GM12801 (cell line): Measurements from ENCODE around the gene LTBP1.

Source experiments
- TF ChIP-seq, protein P1 (sequence below): IDR thresholded peaks from one replicate; pipeline ENCODE4 v1.5.1; 2011; ENCODE audit warnings: control low read depth; ENCODE audit not compliant: insufficient read length; ENCODE audit errors: extremely low read depth

LTBP1 gene

DNA sequence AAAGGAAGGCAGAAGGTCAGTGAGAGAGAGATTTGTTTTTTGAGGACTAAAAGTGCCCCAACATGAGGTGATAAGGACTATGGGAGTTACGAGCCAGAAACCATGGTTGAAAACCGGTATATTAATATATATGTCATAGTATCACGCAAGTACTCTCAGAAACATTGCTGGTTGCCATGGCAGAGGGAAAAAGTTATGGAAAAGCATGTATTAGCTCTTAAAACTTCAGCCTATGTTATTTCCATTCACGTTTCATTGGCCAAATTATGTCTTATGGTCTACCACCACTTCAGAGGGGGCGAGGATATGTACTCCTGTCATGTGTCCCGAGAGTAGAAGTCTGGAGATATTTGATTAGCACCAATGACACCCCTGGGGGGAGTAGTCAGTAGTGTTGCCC, 125.9 kb downstream of the LTBP1 start:
- TF ChIP-seq, protein P1, sequence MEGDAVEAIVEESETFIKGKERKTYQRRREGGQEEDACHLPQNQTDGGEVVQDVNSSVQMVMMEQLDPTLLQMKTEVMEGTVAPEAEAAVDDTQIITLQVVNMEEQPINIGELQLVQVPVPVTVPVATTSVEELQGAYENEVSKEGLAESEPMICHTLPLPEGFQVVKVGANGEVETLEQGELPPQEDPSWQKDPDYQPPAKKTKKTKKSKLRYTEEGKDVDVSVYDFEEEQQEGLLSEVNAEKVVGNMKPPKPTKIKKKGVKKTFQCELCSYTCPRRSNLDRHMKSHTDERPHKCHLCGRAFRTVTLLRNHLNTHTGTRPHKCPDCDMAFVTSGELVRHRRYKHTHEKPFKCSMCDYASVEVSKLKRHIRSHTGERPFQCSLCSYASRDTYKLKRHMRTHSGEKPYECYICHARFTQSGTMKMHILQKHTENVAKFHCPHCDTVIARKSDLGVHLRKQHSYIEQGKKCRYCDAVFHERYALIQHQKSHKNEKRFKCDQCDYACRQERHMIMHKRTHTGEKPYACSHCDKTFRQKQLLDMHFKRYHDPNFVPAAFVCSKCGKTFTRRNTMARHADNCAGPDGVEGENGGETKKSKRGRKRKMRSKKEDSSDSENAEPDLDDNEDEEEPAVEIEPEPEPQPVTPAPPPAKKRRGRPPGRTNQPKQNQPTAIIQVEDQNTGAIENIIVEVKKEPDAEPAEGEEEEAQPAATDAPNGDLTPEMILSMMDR, result no peak

GRCh38 chr2:33073018-33073417, 126.3 kb downstream of the LTBP1 start:
- TF ChIP-seq, protein P1, result no peak

DNA sequence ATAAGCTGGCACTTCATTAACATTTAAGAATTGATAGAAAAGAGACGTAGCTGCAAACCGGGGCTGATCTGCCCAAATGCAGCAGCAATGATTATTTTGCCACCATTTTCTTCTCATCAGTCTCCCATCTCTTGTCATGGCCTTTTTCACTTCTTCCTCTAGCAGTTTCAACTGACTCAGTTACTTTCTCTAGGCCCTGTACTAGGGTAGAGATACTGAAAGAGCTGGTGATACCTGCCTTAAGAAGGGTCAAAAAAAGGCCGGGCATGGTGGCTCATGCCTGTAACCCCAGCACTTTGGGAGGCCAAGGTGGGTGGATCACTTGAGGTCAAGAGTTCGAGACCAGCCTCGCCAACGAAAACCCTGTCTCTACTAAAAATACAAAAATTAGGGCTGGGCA, 127.4 kb downstream of the LTBP1 start:
- TF ChIP-seq, protein P1, result no peak

DNA sequence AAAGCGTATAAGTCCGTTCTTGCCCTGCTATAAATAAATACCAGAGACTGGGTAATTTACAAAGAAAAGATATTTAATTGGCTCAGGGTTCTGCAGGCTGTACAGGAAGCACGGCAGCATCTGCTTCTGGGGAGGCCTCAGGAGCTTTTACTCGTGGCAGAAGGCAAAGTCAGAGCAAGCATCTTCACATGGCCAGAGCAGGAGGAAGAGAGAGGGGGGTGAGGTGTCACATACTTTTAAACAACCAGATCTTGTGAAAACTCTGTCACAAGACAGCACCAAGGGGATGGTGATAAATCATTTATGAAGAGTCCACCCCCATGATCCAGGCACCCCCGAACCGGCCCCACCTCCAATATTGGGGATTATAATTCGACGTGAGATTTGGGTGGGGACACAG, 130.6 kb downstream of the LTBP1 start:
- TF ChIP-seq, protein P1, result no peak

- TF ChIP-seq, protein P1, result no peak
Measured at GRCh38 chr2:33077844-33078243, 131.1 kb downstream of the LTBP1 start.

GRCh38 chr2:33081691-33082090, 134.9 kb downstream of the LTBP1 start:
- TF ChIP-seq, protein P1, result no peak

- TF ChIP-seq, protein P1, result no peak
Measured at GRCh38 chr2:33083699-33084387, 137.1 kb downstream of the LTBP1 start.

- TF ChIP-seq, protein P1, result no peak
Measured at GRCh38 chr2:33084433-33084832, 137.7 kb downstream of the LTBP1 start.
